Activated naive CD4-positive, alpha-beta T cell (primary cell): Measurements from ENCODE around the gene SH3BP4.

Source experiments
- DNase-seq, 4 experiments: peaks; one replicate each; lab custom pipeline; 2025; lab: John Stamatoyannopoulos, UW

SH3BP4 gene

DNA sequence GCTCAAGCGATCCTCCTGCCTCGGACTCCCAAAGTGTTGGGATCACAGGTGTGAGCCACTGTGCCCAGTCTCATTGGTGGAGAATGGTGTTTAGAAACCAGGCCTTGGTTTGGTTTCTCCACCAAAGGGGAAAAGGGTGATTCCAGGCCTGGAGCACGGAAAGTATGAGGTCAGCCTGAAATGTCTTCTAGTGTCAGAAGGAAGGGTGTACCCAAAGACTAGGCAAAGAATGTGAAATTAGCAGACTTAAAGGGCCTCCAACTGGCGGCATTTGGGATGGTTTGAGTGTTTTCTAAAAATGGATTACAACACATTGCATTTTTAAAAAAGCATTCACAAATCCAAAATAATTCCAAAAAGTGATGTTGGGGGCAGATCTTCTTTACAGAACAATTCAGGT lies 139.6 kb downstream of the SH3BP4 start:
- no peak for DNase-seq

GRCh38 chr2:235091983-235092382 lies 140.2 kb downstream of the SH3BP4 start:
- no peak for DNase-seq

DNA sequence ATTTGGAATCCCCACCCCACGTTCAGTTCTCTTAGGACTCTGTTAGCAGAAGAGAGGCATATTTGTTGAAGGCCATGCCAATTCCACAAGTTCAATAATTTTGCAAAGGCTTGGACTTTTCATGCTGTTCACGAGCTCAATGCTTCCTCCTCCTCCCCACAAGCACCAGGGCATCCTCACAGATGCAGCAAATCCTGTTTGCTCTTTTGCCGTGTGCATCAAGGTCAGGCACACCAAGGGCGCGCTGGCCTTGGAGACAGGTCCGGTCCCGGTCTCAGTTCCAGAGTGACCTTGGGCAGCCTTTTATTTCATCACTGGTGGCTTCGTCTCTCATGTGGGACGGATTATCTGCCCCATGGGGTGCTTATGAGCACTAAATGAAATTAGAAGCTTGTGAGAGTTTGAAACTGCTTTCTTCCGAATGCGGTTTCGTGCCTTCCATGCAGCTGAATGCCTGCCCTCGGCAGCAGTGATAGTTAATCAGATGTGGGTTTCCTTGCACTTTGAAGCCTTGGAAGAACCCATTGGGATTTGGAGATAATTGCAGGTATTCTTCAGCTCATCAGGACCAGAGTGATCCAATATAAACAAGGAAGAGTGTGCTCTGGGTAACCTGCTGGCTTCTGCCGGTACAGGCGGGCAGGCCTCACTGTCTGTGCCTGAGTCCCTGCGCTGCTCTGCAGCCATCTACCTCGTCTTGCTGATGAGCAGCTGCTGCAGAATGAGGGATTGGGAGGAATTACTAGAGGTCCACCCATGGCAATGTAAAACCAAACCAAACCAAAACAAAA lies 140.8 kb downstream of the SH3BP4 start:
- DNase-seq = no peak

- no peak for DNase-seq
Measured at GRCh38 chr2:235094457-235094856, 142.6 kb downstream of the SH3BP4 start.

DNA sequence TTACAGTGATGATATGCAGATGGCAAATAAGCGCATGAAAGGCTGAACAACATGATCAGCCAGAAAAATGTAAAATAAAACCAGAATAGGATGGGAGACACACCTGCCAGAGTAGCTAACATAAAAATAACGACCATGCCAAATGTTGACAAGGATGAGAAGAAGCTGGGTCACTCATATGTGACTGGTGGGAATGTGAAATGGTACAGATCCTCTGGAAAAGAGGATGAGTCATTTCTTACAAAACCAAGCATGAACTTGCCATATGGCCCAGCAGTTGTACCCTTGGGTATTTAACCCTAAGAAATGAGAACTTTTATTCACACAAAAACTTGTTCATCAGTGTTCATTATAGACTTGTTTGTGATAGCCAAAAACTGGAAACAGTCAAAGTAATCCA lies 143.8 kb downstream of the SH3BP4 start:
- no peak for DNase-seq

- no peak for DNase-seq
Measured at GRCh38 chr2:235096447-235096846, 144.6 kb downstream of the SH3BP4 start.

DNA sequence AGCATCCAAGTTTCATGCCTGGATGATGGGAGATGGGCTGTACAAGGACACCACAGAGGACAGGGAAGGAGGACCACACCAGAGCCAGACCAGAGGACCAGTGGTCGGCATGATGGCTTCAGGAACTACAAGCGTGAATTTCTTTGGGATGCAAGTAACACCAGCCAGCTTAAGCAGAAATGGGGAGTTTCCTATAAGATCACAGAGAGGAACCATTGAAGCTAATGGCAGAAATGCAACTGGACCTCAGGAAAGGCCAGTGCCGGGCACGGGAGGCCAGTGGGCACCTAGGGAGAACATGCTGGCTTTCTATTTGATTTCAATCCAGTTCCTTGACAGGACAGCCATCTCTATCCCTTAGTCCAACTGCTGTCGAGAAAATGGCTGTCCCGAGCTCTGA lies 145.4 kb downstream of the SH3BP4 start:
- DNase-seq = no peak

- DNase-seq = no peak
Measured at GRCh38 chr2:235098269-235098668, 146.5 kb downstream of the SH3BP4 start.

DNA sequence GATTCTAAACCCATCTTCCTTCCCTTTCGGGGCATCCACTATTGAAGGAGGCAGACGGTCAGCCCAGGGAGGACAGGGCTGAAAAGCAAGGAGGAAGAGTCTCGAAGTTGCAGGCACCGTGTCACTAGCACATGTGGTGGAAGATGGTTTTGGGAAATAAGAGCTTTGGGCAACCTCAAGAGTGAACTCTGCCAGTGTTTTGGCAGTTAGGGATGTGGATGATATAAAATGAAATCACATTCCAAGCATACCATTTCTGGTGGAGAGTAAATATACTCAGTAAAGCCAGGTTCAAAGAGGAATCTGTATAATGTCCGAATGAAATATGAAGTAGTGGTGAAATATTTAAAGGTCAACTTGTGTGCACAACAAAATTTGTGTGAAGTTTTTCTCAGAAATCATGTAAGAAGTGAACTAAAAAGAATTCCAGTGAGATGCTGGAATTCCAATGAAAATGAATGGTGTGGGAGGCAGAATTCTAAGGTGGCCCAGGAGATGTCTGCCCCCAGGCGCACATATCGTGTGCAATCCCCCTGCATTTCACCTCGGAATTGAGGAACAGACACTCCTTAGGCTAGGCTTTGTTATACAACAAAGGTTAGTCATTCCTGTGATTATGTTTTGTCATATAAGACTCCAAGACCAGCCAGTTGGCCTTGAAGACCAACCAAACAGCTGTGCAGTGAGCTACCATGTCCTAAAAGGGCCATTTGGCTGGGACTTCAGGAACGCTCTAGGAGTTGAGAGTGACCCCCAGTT lies 147.1 kb downstream of the SH3BP4 start:
- no peak for DNase-seq

GRCh38 chr2:235102896-235103295 lies 151.1 kb downstream of the SH3BP4 start:
- no peak for DNase-seq
